RPMI7951 (cell line): ENCODE measurements around the gene ROR2. TPM values are rescaled to one million over a fixed set of nuclear protein-coding genes. Genes with fewer than 3 reads are reported as not detected.
"Not testable (repeated sequence)": the region's sequence is repeated elsewhere in the genome, so short reads cannot be mapped to it uniquely, and the experiment has no call there.

ENCODE experiments used
- DNase-seq: peaks from one replicate; pipeline ENCODE4 v3.0.0-alpha.2; 2012; ENCODE audit warnings: low read depth
- total RNA-seq: library from RNA; depleted of rRNA; stranded (reverse); fragments of >200 nt; shearing (Covaris generic); gene quantifications from 2 replicates; pipeline ENCODE4 v1.2.3, GENCODE V29; 2014

The ROR2 gene
- total RNA-seq, 1 experiment from 2014 or later, result 0.12 TPM

GRCh38 chr9:91798273-91799112 is 151.5 kb downstream of the ROR2 start:
- not testable (repeated sequence) for DNase-seq

- not testable (repeated sequence) for DNase-seq
Observed at GRCh38 chr9:91797517-91797916, 152.5 kb downstream of the ROR2 start.

GRCh38 chr9:91796516-91796915 is 153.5 kb downstream of the ROR2 start:
- not testable (repeated sequence) for DNase-seq

- DNase-seq, result peak; percentile 33
Observed at GRCh38 chr9:91795598-91796241, 154.3 kb downstream of the ROR2 start.

- not testable (repeated sequence) for DNase-seq
Observed at GRCh38 chr9:91793371-91793770, 156.7 kb downstream of the ROR2 start.

GRCh38 chr9:91790917-91791316 is 159.1 kb downstream of the ROR2 start:
- no peak for DNase-seq

- no peak for DNase-seq
Observed at GRCh38 chr9:91789941-91790340, 160.1 kb downstream of the ROR2 start.

- DNase-seq, result no peak
Observed at GRCh38 chr9:91787931-91788330, 162.1 kb downstream of the ROR2 start.

GRCh38 chr9:91786132-91786896 is 163.7 kb downstream of the ROR2 start:
- no peak for DNase-seq

GRCh38 chr9:91785447-91785842 is 164.6 kb downstream of the ROR2 start:
- DNase-seq, result no peak

- no peak for DNase-seq
Observed at GRCh38 chr9:91784673-91785446, 165.2 kb downstream of the ROR2 start.

- DNase-seq, result no peak
Observed at GRCh38 chr9:91783876-91784672, 166.0 kb downstream of the ROR2 start.

- DNase-seq, result no peak
Observed at GRCh38 chr9:91783411-91783810, 166.6 kb downstream of the ROR2 start.

GRCh38 chr9:91782708-91783214 is 167.3 kb downstream of the ROR2 start:
- no peak for DNase-seq

GRCh38 chr9:91781906-91782305 is 168.1 kb downstream of the ROR2 start:
- DNase-seq, result no peak

- no peak for DNase-seq
Observed at GRCh38 chr9:91781116-91781515, 168.9 kb downstream of the ROR2 start.

- DNase-seq, result no peak
Observed at GRCh38 chr9:91778031-91778430, 172.0 kb downstream of the ROR2 start.

- peak; percentile 52 for DNase-seq
Observed at GRCh38 chr9:91777292-91777830, 172.7 kb downstream of the ROR2 start.

- DNase-seq, result no peak
Observed at GRCh38 chr9:91776409-91777291, 173.4 kb downstream of the ROR2 start.
